OCI-LY7 (cell line): ENCODE data around the gene RTN4. TPM values are rescaled to one million over a fixed set of nuclear protein-coding genes. Genes with fewer than 3 reads are reported as not detected.

Source experiments
- BruUV-seq: library from RNA; stranded (reverse); fragments of 400-500 nt; replicated peaks from 2 replicates; lab custom pipeline; 2021; lab: Mats Ljungman, UMichigan
- CTCF ChIA-PET: fragments of 300-600 bp; sonication (Branson Sonifier 250); formaldehyde crosslinking; loops from one replicate; lab custom pipeline; 2022; ENCODE audit warnings: antibody characterized with exemption; ENCODE audit not compliant: unreplicated experiment; lab: Charles Lee
- POLR2A ChIA-PET: fragments of 300-600 bp; sonication (Branson Sonifier 250); formaldehyde crosslinking; loops from one replicate; lab custom pipeline; 2022; ENCODE audit warnings: antibody characterized with exemption; lab: Charles Lee
- DNase-seq: peaks from one replicate; pipeline ENCODE4 v3.0.0-alpha.2; 2015; ENCODE audit warnings: low spot score
- H2AFZ ChIP-seq: fragments of 200-600 bp; sonication (generic), shearing (Covaris generic); 2 replicates; pipeline ENCODE4 v1.6.1; 2014; ENCODE audit warnings: mild to moderate bottlenecking, antibody characterized with exemption, low read length, moderate library complexity
- H3K27ac ChIP-seq: fragments of 200-600 bp; sonication (generic); 2 replicates; pipeline ENCODE4 v1.5.1; 2014; ENCODE audit warnings: mixed run types, low read depth, mild to moderate bottlenecking, moderate library complexity, low read length, inconsistent platforms; ENCODE audit not compliant: poor library complexity, severe bottlenecking
- H3K36me3 ChIP-seq: fragments of 200-600 bp; sonication (generic); 2 replicates; pipeline ENCODE4 v1.6.1; 2014; ENCODE audit warnings: mild to moderate bottlenecking, antibody characterized with exemption, low read length, moderate library complexity, mixed read lengths; ENCODE audit not compliant: insufficient read depth
- H3K4me1 ChIP-seq: fragments of 200-600 bp; sonication (generic); 2 replicates; pipeline ENCODE4 v1.5.1; 2014; ENCODE audit warnings: mild to moderate bottlenecking, low read length; ENCODE audit not compliant: insufficient read depth, poor library complexity, severe bottlenecking
- H3K4me2 ChIP-seq: fragments of 200-600 bp; sonication (generic); 2 replicates; pipeline ENCODE4 v1.6.1; 2014; ENCODE audit warnings: mild to moderate bottlenecking, low read length
- H3K4me3 ChIP-seq: fragments of 200-600 bp; sonication (generic); 2 replicates; pipeline ENCODE4 v1.5.1; 2014; ENCODE audit warnings: mild to moderate bottlenecking, low read depth, low read length; ENCODE audit not compliant: poor library complexity, severe bottlenecking
- H3K79me2 ChIP-seq: fragments of 200-600 bp; sonication (generic); 2 replicates; pipeline ENCODE4 v1.6.1; 2016; ENCODE audit warnings: low read depth, mild to moderate bottlenecking, low read length, moderate library complexity, mixed read lengths; ENCODE audit not compliant: insufficient read depth
- H3K9me2 ChIP-seq: fragments of 200-600 bp; sonication (generic); 2 replicates; pipeline ENCODE4 v1.6.1; 2016; ENCODE audit warnings: mild to moderate bottlenecking, low read length, mixed read lengths; ENCODE audit not compliant: insufficient read depth
- H3K9me3 ChIP-seq: fragments of 200-600 bp; sonication (generic); 2 replicates; pipeline ENCODE4 v1.6.1; 2014; ENCODE audit warnings: mild to moderate bottlenecking, mixed run types, low read length, mixed read lengths
- H4K20me1 ChIP-seq: fragments of 200-600 bp; sonication (generic); 2 replicates; pipeline ENCODE4 v1.6.1; 2014; ENCODE audit warnings: mild to moderate bottlenecking, antibody characterized with exemption, low read length, moderate library complexity, mixed read lengths; ENCODE audit not compliant: insufficient read depth
- CTCF ChIP-seq: fragments of 200-600 bp; sonication (generic); conservative IDR thresholded peaks from 2 replicates; pipeline ENCODE4 v1.5.1; 2014; ENCODE audit warnings: mild to moderate bottlenecking, antibody characterized with exemption, low read length, moderate library complexity, mixed read lengths
- EZH2phosphoT487 ChIP-seq: fragments of 200-600 bp; sonication (generic); IDR thresholded peaks from 2 replicates; pipeline ENCODE4 v1.6.1; 2018; ENCODE audit warnings: low read depth, borderline replicate concordance, mild to moderate bottlenecking, mixed run types, antibody characterized with exemption, low read length, moderate library complexity, mixed read lengths
- intact Hi-C: fragments of 100-400 bp; cut with micrococcal nuclease; formaldehyde crosslinking; loops from one replicate; pipeline ENCODE4 v1.10.0; 2022; ENCODE audit not compliant: unreplicated experiment
- total RNA-seq, 2 experiments: library from RNA; depleted of rRNA in 1 of 2; stranded (reverse); fragments of >200 nt in 1 of 2; shearing (Covaris generic) in 1 of 2; gene quantifications; 2 replicates each; pipeline ENCODE4 v1.2.3, GENCODE V29; 2014 to 2022

RTN4 gene
- total RNA-seq, 2 experiments from 2014 or later, result 36.5 to 75.2 TPM

GRCh38 chr2:55031505-55031904 is 18.7 kb downstream of the RTN4 start:
- no TSS peak for BruUV-seq
- H3K4me3 ChIP-seq, result no peak overlapping the region
- no peak for DNase-seq
- H2AFZ ChIP-seq, result no peak overlapping the region
- H3K9me2 ChIP-seq, result no peaks in the 10 kb centered on the region
- H3K9me3 ChIP-seq, result no peaks in the 10 kb centered on the region
- POLR2A ChIA-PET, result interaction anchor here (0.7 to 2.9 kb wide), 4 partner anchors 10 to 816 kb away, joined by 3 to 10 read pairs (median 3); no protein-coding TSS in a partner anchor
- no peak overlapping the region for H3K4me2 ChIP-seq
- H3K79me2 ChIP-seq, result peaks cover 98% of the 10 kb centered on the region
- TF ChIP-seq CTCF (no peak), EZH2phosphoT487 (no peak)
- H3K27ac ChIP-seq, result no peak overlapping the region
- H4K20me1 ChIP-seq, result peaks cover 26% of the 10 kb centered on the region
- peaks cover 35% of the 10 kb centered on the region for H3K4me1 ChIP-seq
- intact Hi-C loops, result no loop called here
- H3K36me3 ChIP-seq, result peaks cover 9% of the 10 kb centered on the region; the same call in 1 of the 2 replicates
- CTCF ChIA-PET, result no interaction called here

GRCh38 chr2:55030766-55031165 is 19.5 kb downstream of the RTN4 start:
- Histone ChIP-seq H3K4me3 (no peak overlapping the region), H3K9me3 (no peaks in the 10 kb centered on the region), H2AFZ (no peak overlapping the region), H3K4me1 (peaks cover 42% of the 10 kb centered on the region), H3K79me2 (peaks cover 98% of the 10 kb centered on the region), H4K20me1 (peaks cover 30% of the 10 kb centered on the region), H3K27ac (no peak overlapping the region), H3K36me3 (peaks cover 9% of the 10 kb centered on the region; the same call in 1 of the 2 replicates), H3K9me2 (no peaks in the 10 kb centered on the region), H3K4me2 (no peak overlapping the region)
- POLR2A ChIA-PET, result interaction anchor here (0.7 to 2.0 kb wide), 2 partner anchors 18 to 30 kb away, joined by 3 to 4 read pairs; no protein-coding TSS in a partner anchor
- CTCF ChIA-PET, result no interaction called here
- no peak for TF ChIP-seq EZH2phosphoT487
- no peak for TF ChIP-seq CTCF
- intact Hi-C loops, result no loop called here
- no TSS peak for BruUV-seq
- DNase-seq, result no peak

GRCh38 chr2:55029098-55029497 is 21.2 kb downstream of the RTN4 start:
- H3K4me1 ChIP-seq, result peaks cover 53% of the 10 kb centered on the region
- H2AFZ ChIP-seq, result no peak overlapping the region
- ChIA-PET POLR2A (interaction anchor here (0.6 to 5.8 kb wide), 6 partner anchors 10 to 149 kb away, joined by 3 to 38 read pairs (median 4); no protein-coding TSS in a partner anchor), CTCF (interaction anchor here (0.6 kb wide), 1 partner anchor 363 kb away, joined by 3 read pairs; no protein-coding TSS in a partner anchor)
- H3K79me2 ChIP-seq, result peaks cover 96% of the 10 kb centered on the region
- H3K27ac ChIP-seq, result no peak overlapping the region
- peaks cover 11% of the 10 kb centered on the region for H3K36me3 ChIP-seq
- H3K4me3 ChIP-seq, result no peak overlapping the region
- no peaks in the 10 kb centered on the region for H3K9me3 ChIP-seq
- TF ChIP-seq EZH2phosphoT487 (no peak), CTCF (no peak)
- BruUV-seq, result no TSS peak
- intact Hi-C loops, result no loop called here
- no peak for DNase-seq
- peaks cover 32% of the 10 kb centered on the region for H4K20me1 ChIP-seq
- no peak overlapping the region for H3K4me2 ChIP-seq
- no peaks in the 10 kb centered on the region for H3K9me2 ChIP-seq
